ENCODE measurements around the gene ITGB4. TPM values are rescaled to one million over a fixed set of nuclear protein-coding genes. Genes with fewer than 3 reads are reported as not detected.

ITGB4 gene
- total and polyA plus RNA-seq, 10 of the 15 experiments (the other 5 are each of a cell fraction or from before 2014, with no cell fraction given), result 0.06 to 1.6 (median 0.27) TPM; not detected in 2

DNA sequence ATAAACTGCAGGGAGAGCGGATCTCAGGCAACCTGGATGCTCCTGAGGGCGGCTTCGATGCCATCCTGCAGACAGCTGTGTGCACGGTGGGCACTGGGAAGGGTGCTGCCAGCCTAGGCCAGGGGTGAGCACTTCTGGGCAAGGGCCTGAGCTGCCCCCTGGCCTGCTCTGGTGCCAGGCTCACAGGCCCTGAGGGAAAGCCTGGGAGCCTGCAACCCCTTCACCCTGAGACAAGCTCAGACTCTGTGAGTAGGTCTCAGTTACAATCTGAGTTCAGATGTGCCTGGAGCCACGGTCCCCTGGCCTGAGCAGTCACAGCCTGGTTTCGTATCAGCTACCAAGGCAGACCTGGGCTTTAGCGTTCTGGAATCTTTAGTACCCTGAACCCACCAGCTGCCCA, 8.1 kb downstream of the ITGB4 start (continued):
- TF ChIP-seq, protein P1, sequence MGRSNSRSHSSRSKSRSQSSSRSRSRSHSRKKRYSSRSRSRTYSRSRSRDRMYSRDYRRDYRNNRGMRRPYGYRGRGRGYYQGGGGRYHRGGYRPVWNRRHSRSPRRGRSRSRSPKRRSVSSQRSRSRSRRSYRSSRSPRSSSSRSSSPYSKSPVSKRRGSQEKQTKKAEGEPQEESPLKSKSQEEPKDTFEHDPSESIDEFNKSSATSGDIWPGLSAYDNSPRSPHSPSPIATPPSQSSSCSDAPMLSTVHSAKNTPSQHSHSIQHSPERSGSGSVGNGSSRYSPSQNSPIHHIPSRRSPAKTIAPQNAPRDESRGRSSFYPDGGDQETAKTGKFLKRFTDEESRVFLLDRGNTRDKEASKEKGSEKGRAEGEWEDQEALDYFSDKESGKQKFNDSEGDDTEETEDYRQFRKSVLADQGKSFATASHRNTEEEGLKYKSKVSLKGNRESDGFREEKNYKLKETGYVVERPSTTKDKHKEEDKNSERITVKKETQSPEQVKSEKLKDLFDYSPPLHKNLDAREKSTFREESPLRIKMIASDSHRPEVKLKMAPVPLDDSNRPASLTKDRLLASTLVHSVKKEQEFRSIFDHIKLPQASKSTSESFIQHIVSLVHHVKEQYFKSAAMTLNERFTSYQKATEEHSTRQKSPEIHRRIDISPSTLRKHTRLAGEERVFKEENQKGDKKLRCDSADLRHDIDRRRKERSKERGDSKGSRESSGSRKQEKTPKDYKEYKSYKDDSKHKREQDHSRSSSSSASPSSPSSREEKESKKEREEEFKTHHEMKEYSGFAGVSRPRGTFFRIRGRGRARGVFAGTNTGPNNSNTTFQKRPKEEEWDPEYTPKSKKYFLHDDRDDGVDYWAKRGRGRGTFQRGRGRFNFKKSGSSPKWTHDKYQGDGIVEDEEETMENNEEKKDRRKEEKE (IDR thresholded peaks at IDR 0.05), result no peak
- TF ChIP-seq CBX5 (IDR thresholded peaks at IDR 0.05; ENCODE audit: low read depth) (no peak), BMI1 (IDR thresholded peaks at IDR 0.05; ENCODE audit: borderline replicate concordance) (no peak), SIX5 (IDR thresholded peaks at IDR 0.05; ENCODE audit: low read depth, low read length, severe bottlenecking) (no peak), NFXL1 (IDR thresholded peaks at IDR 0.05; ENCODE audit: borderline replicate concordance) (no peak), DPF2 (IDR thresholded peaks at IDR 0.05) (no peak), HCFC1 (IDR thresholded peaks at IDR 0.05; ENCODE audit: low read length) (no peak)

- no peak overlapping the region for H3K4me3 ChIP-seq
- no peaks in the 10 kb centered on the region for H4K20me1 ChIP-seq (ENCODE audit: control insufficient read depth, insufficient read depth)
- WGBS (ENCODE audit: insufficient coverage, insufficient replicate concordance, low lambda C conversion rate, missing lambda C conversion rate), result 65% methylated on average over 22 of the region's 24 CpGs
- ChIA-PET RAD21 (ENCODE audit: unreplicated experiment) (no interaction called here), POLR2A (interaction anchor here (0.6 kb wide), 1 partner anchor 646 kb away, joined by 3 read pairs; no protein-coding TSS in a partner anchor), SMC1A (ENCODE audit: uncharacterized antibody, unreplicated experiment) (interaction anchor here (0.8 to 0.9 kb wide), 2 partner anchors 23 to 76 kb away, joined by 3 read pairs; no protein-coding TSS in a partner anchor), CTCF (interaction anchor here (0.8 to 4.3 kb wide), 5 partner anchors 8 to 76 kb away, joined by 3 to 17 read pairs (median 3); no protein-coding TSS in a partner anchor)
- no peak overlapping the region for H3K9ac ChIP-seq (ENCODE audit: control insufficient read depth, insufficient read depth, low read length)
- H3K27me3 ChIP-seq (replicated peaks in 1 of 2; ENCODE audit: control insufficient read depth in 2 of 2, insufficient read depth in 2 of 2, low read length in 1 of 2), result no peaks in the 10 kb centered on the region
- DNase-seq (ENCODE audit: low read depth, low spot score) (no peak), FAIRE-seq (no peak), ATAC-seq (no peak)
- H3K79me2 ChIP-seq (ENCODE audit: control insufficient read depth, insufficient read depth, low read length), result no peaks in the 10 kb centered on the region
- H3K9me3 ChIP-seq (replicated peaks; ENCODE audit: control insufficient read depth, insufficient read depth, low read length), result no peaks in the 10 kb centered on the region; the same call in 2 of the 3 replicates
- no peak overlapping the region for H3K27ac ChIP-seq (ENCODE audit: control insufficient read depth, insufficient read depth)
- no peak overlapping the region for H3K4me2 ChIP-seq (ENCODE audit: control insufficient read depth, insufficient read depth)
- TF ChIP-seq ELK1 (IDR thresholded peaks at IDR 0.05; ENCODE audit: low read depth, low read length), result no peak
- no peak for TF ChIP-seq CEBPB (IDR thresholded peaks at IDR 0.05; ENCODE audit: borderline replicate concordance in 1 of 2, low read depth in 2 of 2, low read length in 2 of 2)
- no TSS peak for BruUV-seq (replicated peaks)
- intact Hi-C loops (cut with micrococcal nuclease; ENCODE audit: unreplicated experiment) (no loop called here), in situ Hi-C loops (cut with MboI) (no loop called here)
- H3K4me1 ChIP-seq (ENCODE audit: control insufficient read depth, insufficient read depth, low read length), result 0 out of 2 replicates have a peak, but pooled peaks cover 3% of the 10 kb centered on the region
- no peak overlapping the region for H2AFZ ChIP-seq (ENCODE audit: control insufficient read depth, low read depth, low read length)
- no peaks in the 10 kb centered on the region for H3K36me3 ChIP-seq (ENCODE audit: control insufficient read depth in 2 of 2, insufficient read depth in 2 of 2, low read length in 1 of 2)
These were observed 8.8 kb downstream of the ITGB4 start for GRCh38 chr17:75730065-75730464.
